Ovary (tissue), 3 donors: Measurements from ENCODE around the gene KIRREL1.

Experiments used
- EP300 ChIP-seq: sonication (generic); formaldehyde crosslinking; IDR thresholded peaks from one replicate; pipeline ENCODE4 v1.6.1; 2017; ENCODE audit warnings: antibody characterized with exemption
- POLR2A ChIP-seq: fragments of 450-650 bp; IDR thresholded peaks from one replicate; pipeline ENCODE4 v1.6.1; 2017; ENCODE audit warnings: antibody characterized with exemption, mild to moderate bottlenecking, moderate library complexity
- TF ChIP-seq, protein P1 (sequence below), 3 donors: fragments of 450-650 bp in 2 of 3; fragments of 200-600 bp in 1 of 3; IDR thresholded peaks; one replicate each; pipeline versions ENCODE4 v1.5.1 to v1.8.0; 2016 to 2022; ENCODE audit warnings: antibody characterized with exemption in 3 of 3, mild to moderate bottlenecking in 1 of 3
- donor health status: DM: no; HTN: no; CAD: no.

DNA sequence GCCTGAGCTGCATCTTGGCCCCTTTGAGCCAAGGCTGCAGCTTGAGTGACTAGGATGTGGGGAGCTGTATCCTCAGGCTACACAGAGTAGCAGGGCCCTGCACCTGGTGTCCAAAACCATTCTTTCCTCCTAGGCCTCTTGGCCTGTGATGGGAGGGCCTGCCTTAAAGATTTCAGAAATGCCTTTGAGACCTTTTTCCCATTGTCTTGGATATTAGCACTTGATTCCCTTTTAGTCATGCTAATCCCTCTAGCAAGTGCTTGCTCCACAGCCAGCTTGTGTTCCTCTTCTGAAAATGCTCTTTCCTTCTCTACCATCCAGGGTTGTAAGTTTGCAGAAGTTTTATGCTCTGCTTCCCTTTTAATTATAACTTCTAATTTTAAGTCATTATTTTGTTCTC is 21.7 kb upstream of the KIRREL1 start:
- TF ChIP-seq, protein P1, sequence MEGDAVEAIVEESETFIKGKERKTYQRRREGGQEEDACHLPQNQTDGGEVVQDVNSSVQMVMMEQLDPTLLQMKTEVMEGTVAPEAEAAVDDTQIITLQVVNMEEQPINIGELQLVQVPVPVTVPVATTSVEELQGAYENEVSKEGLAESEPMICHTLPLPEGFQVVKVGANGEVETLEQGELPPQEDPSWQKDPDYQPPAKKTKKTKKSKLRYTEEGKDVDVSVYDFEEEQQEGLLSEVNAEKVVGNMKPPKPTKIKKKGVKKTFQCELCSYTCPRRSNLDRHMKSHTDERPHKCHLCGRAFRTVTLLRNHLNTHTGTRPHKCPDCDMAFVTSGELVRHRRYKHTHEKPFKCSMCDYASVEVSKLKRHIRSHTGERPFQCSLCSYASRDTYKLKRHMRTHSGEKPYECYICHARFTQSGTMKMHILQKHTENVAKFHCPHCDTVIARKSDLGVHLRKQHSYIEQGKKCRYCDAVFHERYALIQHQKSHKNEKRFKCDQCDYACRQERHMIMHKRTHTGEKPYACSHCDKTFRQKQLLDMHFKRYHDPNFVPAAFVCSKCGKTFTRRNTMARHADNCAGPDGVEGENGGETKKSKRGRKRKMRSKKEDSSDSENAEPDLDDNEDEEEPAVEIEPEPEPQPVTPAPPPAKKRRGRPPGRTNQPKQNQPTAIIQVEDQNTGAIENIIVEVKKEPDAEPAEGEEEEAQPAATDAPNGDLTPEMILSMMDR (IDR thresholded peaks at IDR 0.05): no peak
- no peak for TF ChIP-seq POLR2A
- TF ChIP-seq EP300: no peak
